GM21367 (cell line): ENCODE data around the gene STAT4.
A peak's percentile ranks its signal among the peaks of the same experiment; 100 is the strongest.

Experiments used
- ATAC-seq: cut with Tn5 transposase; IDR thresholded peaks from one replicate; pipeline ENCODE4 v1.9.1; 2021; ENCODE audit not compliant: unreplicated experiment

The STAT4 gene

GRCh38 chr2:191050640-191050987, 100.2 kb downstream of the STAT4 start:
- no peak for ATAC-seq

- no peak for ATAC-seq
These were observed 100.8 kb downstream of the STAT4 start for GRCh38 chr2:191049728-191050639.

GRCh38 chr2:191048073-191048472, 102.7 kb downstream of the STAT4 start:
- no peak for ATAC-seq

- no peak for ATAC-seq
These were observed 105.7 kb downstream of the STAT4 start for GRCh38 chr2:191045141-191045540.

GRCh38 chr2:191043438-191043837, 107.4 kb downstream of the STAT4 start:
- ATAC-seq = no peak

- ATAC-seq = no peak
These were observed 109.2 kb downstream of the STAT4 start for GRCh38 chr2:191041418-191042161.

GRCh38 chr2:191039616-191040015, 111.2 kb downstream of the STAT4 start:
- ATAC-seq = no peak

- ATAC-seq = no peak
These were observed 112.1 kb downstream of the STAT4 start for GRCh38 chr2:191038741-191039140.

- no peak for ATAC-seq
These were observed 112.5 kb downstream of the STAT4 start for GRCh38 chr2:191038241-191038725.

- ATAC-seq = no peak
These were observed 113.4 kb downstream of the STAT4 start for GRCh38 chr2:191037351-191037750.

GRCh38 chr2:191036363-191036762, 114.4 kb downstream of the STAT4 start:
- ATAC-seq = no peak

- no peak for ATAC-seq
These were observed 118.0 kb downstream of the STAT4 start for GRCh38 chr2:191032588-191033429.

GRCh38 chr2:191031256-191031655, 119.5 kb downstream of the STAT4 start:
- no peak for ATAC-seq

- ATAC-seq = peak; percentile 96
These were observed 120.2 kb downstream of the STAT4 start for GRCh38 chr2:191030521-191031154.

- no peak for ATAC-seq
These were observed 121.4 kb downstream of the STAT4 start for GRCh38 chr2:191029280-191029950.

- no peak for ATAC-seq
These were observed 124.4 kb downstream of the STAT4 start for GRCh38 chr2:191026377-191026776.

- no peak for ATAC-seq
These were observed 125.7 kb downstream of the STAT4 start for GRCh38 chr2:191025135-191025534.

GRCh38 chr2:191023235-191023679, 127.5 kb downstream of the STAT4 start:
- ATAC-seq = no peak

- peak; percentile 5 for ATAC-seq
These were observed 129.9 kb downstream of the STAT4 start for GRCh38 chr2:191020742-191021381.
